K562 (cell line): ENCODE results near the gene SHBG. TPM values are rescaled to one million over a fixed set of nuclear protein-coding genes. Genes with fewer than 3 reads are reported as not detected.

Experiments
- BCLAF1 ChIP-seq, 2 experiments: fragments of 450-650 bp in 1 of 2; IDR thresholded peaks; 2 replicates each; pipeline ENCODE4 v1.6.1; 2011 to 2017; ENCODE audit warnings: low read depth in 2 of 2, antibody characterized with exemption in 1 of 2, borderline replicate concordance in 1 of 2, low read length in 1 of 2, mild to moderate bottlenecking in 1 of 2, mixed read lengths in 1 of 2; ENCODE audit not compliant: control insufficient read depth in 1 of 2
- BHLHE40 ChIP-seq: IDR thresholded peaks from 2 replicates; pipeline ENCODE4 v1.6.1; 2011; ENCODE audit warnings: low read length, improper control_type of control experiment
- CBFB ChIP-seq: sonication (generic); formaldehyde crosslinking; IDR thresholded peaks from 2 replicates; pipeline ENCODE4 v1.4.0; 2020; ENCODE audit warnings: mild to moderate bottlenecking, missing genetic modification reagents
- EGR1 ChIP-seq: fragments of 450-650 bp; conservative IDR thresholded peaks from 2 replicates; pipeline ENCODE4 v1.6.1; 2017; ENCODE audit warnings: mild to moderate bottlenecking
- ELF4 ChIP-seq: fragments of 450-650 bp; formaldehyde crosslinking; IDR thresholded peaks from 2 replicates; pipeline ENCODE4 v1.4.0; 2022; ENCODE audit warnings: missing genetic modification characterization
- GATA2 ChIP-seq: sonication (generic); formaldehyde crosslinking; IDR thresholded peaks from 2 replicates; pipeline ENCODE4 v1.4.0; 2020; ENCODE audit warnings: mild to moderate bottlenecking, missing genetic modification reagents
- GATAD2A ChIP-seq: fragments of 450-650 bp; IDR thresholded peaks from 2 replicates; pipeline ENCODE4 v1.6.1; 2017
- HDAC3 ChIP-seq: fragments of 450-650 bp; IDR thresholded peaks from 2 replicates; pipeline ENCODE4 v1.6.1; 2018; ENCODE audit warnings: borderline replicate concordance, mild to moderate bottlenecking, moderate library complexity; ENCODE audit not compliant: partially characterized antibody
- KAT7 ChIP-seq: sonication (generic); formaldehyde crosslinking; IDR thresholded peaks from 2 replicates; pipeline ENCODE4 v1.8.0; 2022; ENCODE audit warnings: missing genetic modification reagents, mild to moderate bottlenecking, borderline replicate concordance
- KDM2B ChIP-seq: fragments of 250-450 bp; sonication (Bioruptor Pico); IDR thresholded peaks from 2 replicates; pipeline ENCODE4 v1.8.0; 2021; ENCODE audit warnings: mild to moderate bottlenecking, moderate library complexity
- MCM2 ChIP-seq: fragments of 450-650 bp; IDR thresholded peaks from 2 replicates; pipeline ENCODE4 v1.6.1; 2017; ENCODE audit warnings: low read depth, mild to moderate bottlenecking
- MECOM ChIP-seq: fragments of 250-450 bp; sonication (Bioruptor Pico); IDR thresholded peaks from 2 replicates; pipeline ENCODE4 v1.8.0; 2022; ENCODE audit warnings: inconsistent platforms
- MEF2A ChIP-seq: IDR thresholded peaks from 2 replicates; pipeline ENCODE4 v1.6.1; 2011; ENCODE audit warnings: low read depth, mild to moderate bottlenecking, low read length, moderate library complexity; ENCODE audit not compliant: control insufficient read depth
- MTA3 ChIP-seq: fragments of 450-650 bp; formaldehyde crosslinking; IDR thresholded peaks from 2 replicates; pipeline ENCODE4 v1.6.1; 2017; ENCODE audit warnings: mild to moderate bottlenecking, borderline replicate concordance
- MYBL2 ChIP-seq, 2 experiments: fragments of 450-650 bp in 1 of 2; sonication (generic) in 1 of 2; formaldehyde crosslinking in 1 of 2; IDR thresholded peaks; 2 replicates each; pipeline versions ENCODE4 v1.6.1 to v1.8.1; 2017 to 2022; ENCODE audit warnings: borderline replicate concordance in 1 of 2, inconsistent platforms in 1 of 2, low read depth in 1 of 2, mild to moderate bottlenecking in 1 of 2, missing genetic modification reagents in 1 of 2, moderate library complexity in 1 of 2
- NCOA2 ChIP-seq, 2 experiments: fragments of 450-650 bp; IDR thresholded peaks; 2 replicates each; pipeline ENCODE4 v1.6.1; 2018; ENCODE audit warnings: mild to moderate bottlenecking in 2 of 2, moderate library complexity in 1 of 2; ENCODE audit not compliant: partially characterized antibody in 2 of 2
- NR2C1 ChIP-seq, 2 experiments: fragments of 450-650 bp; IDR thresholded peaks; 2 replicates each; pipeline ENCODE4 v1.6.1; 2017; ENCODE audit warnings: mild to moderate bottlenecking in 2 of 2, antibody characterized with exemption in 1 of 2, inconsistent platforms in 1 of 2, missing compliant biosample characterization in 1 of 2, missing genetic modification characterization in 1 of 2
- POLR2G ChIP-seq: fragments of 200-400 bp; formaldehyde crosslinking; IDR thresholded peaks from 2 replicates; pipeline ENCODE4 v1.6.1; 2017; ENCODE audit warnings: low read depth, mild to moderate bottlenecking, antibody characterized with exemption, low read length, moderate library complexity
- RBM34 ChIP-seq: fragments of 200-400 bp; formaldehyde crosslinking; IDR thresholded peaks from 2 replicates; pipeline ENCODE4 v1.6.1; 2018; ENCODE audit warnings: low read length, borderline replicate concordance; ENCODE audit not compliant: insufficient read depth
- SMARCA5 ChIP-seq: fragments of 450-650 bp; IDR thresholded peaks from 2 replicates; pipeline ENCODE4 v1.6.1; 2016
- SNRNP70 ChIP-seq: fragments of 200-400 bp; formaldehyde crosslinking; optimal IDR thresholded peaks from 2 replicates; pipeline ENCODE3; 2017; ENCODE audit warnings: low read depth, low read length
- TEAD2 ChIP-seq: fragments of 450-650 bp; IDR thresholded peaks from 2 replicates; pipeline ENCODE4 v1.6.1; 2016; ENCODE audit warnings: missing genetic modification characterization, control low read depth, missing compliant biosample characterization
- TGIF2 ChIP-seq: sonication (generic); formaldehyde crosslinking; IDR thresholded peaks from 2 replicates; pipeline ENCODE4 v1.8.1; 2022; ENCODE audit warnings: mild to moderate bottlenecking, missing genetic modification reagents, moderate library complexity
- XRCC4 ChIP-seq: IDR thresholded peaks from one replicate; pipeline ENCODE4 v1.6.1; 2011; ENCODE audit not compliant: insufficient read depth, insufficient read length; ENCODE audit errors: extremely low read depth
- XRCC5 ChIP-seq: fragments of 200-400 bp; formaldehyde crosslinking; IDR thresholded peaks from 2 replicates; pipeline ENCODE4 v1.6.1; 2017; ENCODE audit warnings: low read depth, mild to moderate bottlenecking, low read length
- ZNF133 ChIP-seq: fragments of 250-450 bp; sonication (Bioruptor Pico); IDR thresholded peaks from 2 replicates; pipeline ENCODE4 v1.4.0; 2020; ENCODE audit warnings: mild to moderate bottlenecking
- ZNF586 ChIP-seq: fragments of 450-650 bp; formaldehyde crosslinking; conservative IDR thresholded peaks from 2 replicates; pipeline ENCODE4 v1.4.0; 2020; ENCODE audit warnings: mild to moderate bottlenecking, moderate library complexity
- polyA plus RNA-seq, 8 experiments: library from polyadenylated mRNA; depleted of rRNA in 4 of 8; stranded (reverse) in 5 of 8; unstranded in 3 of 8; fragments of >200 nt; fragmentation: Nextera tagmentation in 2 of 8; fragmentation: Illumina TruSeq in 1 of 8; extraction: Ambion mirVana in 2 of 8; extraction: Trizol in 1 of 8; gene quantifications; 2 replicates each; pipeline versions ENCODE4 v1.2.1 to v1.2.3, GENCODE V29; 2011 to 2014; ENCODE audit warnings: inconsistent platforms in 1 of 8, missing spikeins in 1 of 8
- total RNA-seq, 7 experiments: library from RNA; depleted of rRNA in 6 of 7; stranded (reverse); fragments of >200 nt in 6 of 7; fragmentation: Illumina TruSeq in 2 of 7; extraction: Trizol in 2 of 7; gene quantifications; 2 replicates each; pipeline versions ENCODE4 v1.2.1 to v1.2.3, GENCODE V29; 2011 to 2021; ENCODE audit warnings: low replicate concordance in 1 of 7

The SHBG gene
- total and polyA plus RNA-seq, 9 of the 15 experiments (the other 6 are each of a cell fraction or from before 2014, with no cell fraction given): not detected

- peak; percentile 84 for TF ChIP-seq MTA3
- no peak for TF ChIP-seq SMARCA5
- TF ChIP-seq MEF2A: no peak
- TF ChIP-seq MYBL2 (IDR thresholded peaks at IDR 0.05; ENCODE audit: low read depth): no peak
- TF ChIP-seq MYBL2 (CRISPR knock-in tag; IDR thresholded peaks at IDR 0.05; ENCODE audit: borderline replicate concordance): no peak
- no peak for TF ChIP-seq ZNF133 (CRISPR knock-in tag)
- no peak for TF ChIP-seq KAT7 (CRISPR knock-in tag)
- TF ChIP-seq EGR1: peak; percentile 33; the same call in 1 of the 2 replicates
- TF ChIP-seq TGIF2 (CRISPR knock-in tag): no peak
- no peak for TF ChIP-seq XRCC4
- no peak for TF ChIP-seq ZNF586 (CRISPR knock-in tag)
- no peak for TF ChIP-seq HDAC3
- peak; percentile 88 for TF ChIP-seq POLR2G
- TF ChIP-seq BHLHE40: no peak
- TF ChIP-seq MCM2: no peak
- TF ChIP-seq XRCC5: no peak
- no peak for TF ChIP-seq NCOA2 (IDR thresholded peaks at IDR 0.05; ENCODE audit: partially characterized antibody in 2 of 2)
- no peak for TF ChIP-seq CBFB
- no peak for TF ChIP-seq ELF4 (CRISPR knock-in tag)
- no peak for TF ChIP-seq RBM34
- no peak for TF ChIP-seq GATAD2A
- TF ChIP-seq SNRNP70: no peak
- TF ChIP-seq GATA2 (CRISPR knock-in tag): no peak
- peak; percentile 11; the same call in 1 of the 2 replicates for TF ChIP-seq MECOM
- TF ChIP-seq BCLAF1 (IDR thresholded peaks at IDR 0.05; ENCODE audit: borderline replicate concordance in 1 of 2, control insufficient read depth in 1 of 2, low read depth in 2 of 2, low read length in 1 of 2): no peak
- TF ChIP-seq TEAD2 (tag): no peak
- no peak for TF ChIP-seq KDM2B (CRISPR knock-in tag)
- no peak for TF ChIP-seq NR2C1 (IDR thresholded peaks at IDR 0.05)
- TF ChIP-seq NR2C1 (tag; IDR thresholded peaks at IDR 0.05): no peak
Observed at GRCh38 chr17:7650509-7651096, 20.7 kb downstream of the SHBG start, which contains the start of gene ATP1B2 (continued).
